K562 (cell line): Measurements from ENCODE around the gene ALOX12. TPM values are rescaled to one million over a fixed set of nuclear protein-coding genes. Genes with fewer than 3 reads are reported as not detected.

ENCODE experiments used
- ILK ChIP-seq: fragments of 450-650 bp; IDR thresholded peaks from 2 replicates; pipeline ENCODE4 v1.6.1; 2016; ENCODE audit warnings: missing genetic modification characterization, low read depth, mild to moderate bottlenecking, missing compliant biosample characterization, moderate library complexity, borderline replicate concordance
- MYBL2 ChIP-seq, 2 experiments: fragments of 450-650 bp in 1 of 2; sonication (generic) in 1 of 2; formaldehyde crosslinking in 1 of 2; IDR thresholded peaks; 2 replicates each; pipeline versions ENCODE4 v1.6.1 to v1.8.1; 2017 to 2022; ENCODE audit warnings: borderline replicate concordance in 1 of 2, inconsistent platforms in 1 of 2, low read depth in 1 of 2, mild to moderate bottlenecking in 1 of 2, missing genetic modification reagents in 1 of 2, moderate library complexity in 1 of 2
- NFE2L1 ChIP-seq: fragments of 450-650 bp; IDR thresholded peaks from 2 replicates; pipeline ENCODE4 v1.6.1; 2016; ENCODE audit warnings: missing genetic modification characterization, low read depth, mild to moderate bottlenecking, missing compliant biosample characterization, moderate library complexity, borderline replicate concordance
- PHTF2 ChIP-seq: fragments of 250-450 bp; sonication (Bioruptor Pico); IDR thresholded peaks from 2 replicates; pipeline ENCODE4 v1.5.0; 2021; ENCODE audit warnings: mild to moderate bottlenecking
- POLR2H ChIP-seq: IDR thresholded peaks from 2 replicates; pipeline ENCODE4 v1.6.1; 2016; ENCODE audit warnings: missing genetic modification characterization, low read depth, mild to moderate bottlenecking, control low read depth, missing compliant biosample characterization, moderate library complexity
- POLR3A ChIP-seq: IDR thresholded peaks from 2 replicates; pipeline ENCODE4 v1.6.1; 2011; ENCODE audit warnings: borderline replicate concordance, mild to moderate bottlenecking, moderate library complexity; ENCODE audit not compliant: insufficient read length, insufficient read depth; ENCODE audit errors: extremely low read depth
- RAD21 ChIP-seq, 2 experiments: fragments of 250-450 bp in 1 of 2; fragments of 450-650 bp in 1 of 2; sonication (Bioruptor Pico) in 1 of 2; formaldehyde crosslinking in 1 of 2; IDR thresholded peaks in 1 of 2; conservative IDR thresholded peaks in 1 of 2; 2 replicates each; pipeline versions ENCODE4 v1.4.0 to v1.8.0; 2020 to 2022; ENCODE audit warnings: mild to moderate bottlenecking in 2 of 2, moderate library complexity in 1 of 2
- SLC30A9 ChIP-seq: fragments of 250-450 bp; sonication (Bioruptor Pico); IDR thresholded peaks from 2 replicates; pipeline ENCODE4 v1.8.0; 2022; ENCODE audit warnings: mild to moderate bottlenecking, moderate library complexity
- ZNF12 ChIP-seq: sonication (generic); formaldehyde crosslinking; IDR thresholded peaks from 2 replicates; pipeline ENCODE4 v1.4.0; 2020; ENCODE audit warnings: mild to moderate bottlenecking, missing genetic modification reagents
- ZNF507 ChIP-seq: conservative IDR thresholded peaks from 2 replicates; pipeline ENCODE4 v1.6.1; 2017; ENCODE audit warnings: missing genetic modification characterization, missing compliant biosample characterization
- ZNF592 ChIP-seq: fragments of 450-650 bp; IDR thresholded peaks from 2 replicates; pipeline ENCODE4 v1.6.1; 2017; ENCODE audit warnings: antibody characterized with exemption, mild to moderate bottlenecking
- polyA plus RNA-seq, 8 experiments: library from polyadenylated mRNA; depleted of rRNA in 4 of 8; stranded (reverse) in 5 of 8; unstranded in 3 of 8; fragments of >200 nt; fragmentation: Nextera tagmentation in 2 of 8; fragmentation: Illumina TruSeq in 1 of 8; extraction: Ambion mirVana in 2 of 8; extraction: Trizol in 1 of 8; gene quantifications; 2 replicates each; pipeline versions ENCODE4 v1.2.1 to v1.2.3, GENCODE V29; 2011 to 2014; ENCODE audit warnings: inconsistent platforms in 1 of 8, missing spikeins in 1 of 8
- total RNA-seq, 7 experiments: library from RNA; depleted of rRNA in 6 of 7; stranded (reverse); fragments of >200 nt in 6 of 7; fragmentation: Illumina TruSeq in 2 of 7; extraction: Trizol in 2 of 7; gene quantifications; 2 replicates each; pipeline versions ENCODE4 v1.2.1 to v1.2.3, GENCODE V29; 2011 to 2021; ENCODE audit warnings: low replicate concordance in 1 of 7
- TF ChIP-seq, protein P1 (sequence below): fragments of 450-650 bp; formaldehyde crosslinking; IDR thresholded peaks from 2 replicates; pipeline ENCODE4 v1.4.0; 2020; ENCODE audit warnings: mild to moderate bottlenecking, mixed read lengths
- TF ChIP-seq, protein P2 (sequence below): sonication (generic); formaldehyde crosslinking; IDR thresholded peaks from 2 replicates; pipeline ENCODE4 v1.8.0; 2023; ENCODE audit warnings: missing genetic modification reagents, mild to moderate bottlenecking, borderline replicate concordance
- TF ChIP-seq, protein P3 (sequence below): sonication (generic); formaldehyde crosslinking; IDR thresholded peaks from 2 replicates; pipeline ENCODE4 v1.8.1; 2022; ENCODE audit warnings: missing genetic modification reagents

Gene ALOX12
- total and polyA plus RNA-seq, 9 of the 15 experiments (the other 6 are each of a cell fraction or from before 2014, with no cell fraction given), result 0.09 to 1.1 (median 0.47) TPM; not detected in 1

- TF ChIP-seq, protein P1, sequence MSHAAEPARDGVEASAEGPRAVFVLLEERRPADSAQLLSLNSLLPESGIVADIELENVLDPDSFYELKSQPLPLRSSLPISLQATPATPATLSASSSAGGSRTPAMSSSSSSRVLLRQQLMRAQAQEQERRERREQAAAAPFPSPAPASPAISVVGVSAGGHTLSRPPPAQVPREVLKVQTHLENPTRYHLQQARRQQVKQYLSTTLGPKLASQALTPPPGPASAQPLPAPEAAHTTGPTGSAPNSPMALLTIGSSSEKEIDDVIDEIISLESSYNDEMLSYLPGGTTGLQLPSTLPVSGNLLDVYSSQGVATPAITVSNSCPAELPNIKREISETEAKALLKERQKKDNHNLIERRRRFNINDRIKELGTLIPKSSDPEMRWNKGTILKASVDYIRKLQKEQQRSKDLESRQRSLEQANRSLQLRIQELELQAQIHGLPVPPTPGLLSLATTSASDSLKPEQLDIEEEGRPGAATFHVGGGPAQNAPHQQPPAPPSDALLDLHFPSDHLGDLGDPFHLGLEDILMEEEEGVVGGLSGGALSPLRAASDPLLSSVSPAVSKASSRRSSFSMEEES (CRISPR knock-in tag), result peak; percentile 47
- TF ChIP-seq ILK (tag) (peak; percentile 88), ZNF12 (CRISPR knock-in tag) (no peak), POLR3A (no peak), PHTF2 (CRISPR knock-in tag) (no peak; the same call in 1 of the 2 replicates), MYBL2 (IDR thresholded peaks at IDR 0.05; ENCODE audit: low read depth) (no peak), MYBL2 (CRISPR knock-in tag; IDR thresholded peaks at IDR 0.05; ENCODE audit: borderline replicate concordance) (no peak), POLR2H (tag) (peak; percentile 42; the same call in 1 of the 2 replicates), SLC30A9 (CRISPR knock-in tag) (no peak), ZNF507 (tag) (peak; percentile 56), ZNF592 (peak; percentile 98), RAD21 (CRISPR knock-in tag; conservative IDR thresholded peaks at IDR 0.05 in 1 of 2, IDR thresholded peaks at IDR 0.05 in 1 of 2) (no peak), NFE2L1 (tag) (no peak; the same call in 1 of the 2 replicates)
- TF ChIP-seq, protein P2, sequence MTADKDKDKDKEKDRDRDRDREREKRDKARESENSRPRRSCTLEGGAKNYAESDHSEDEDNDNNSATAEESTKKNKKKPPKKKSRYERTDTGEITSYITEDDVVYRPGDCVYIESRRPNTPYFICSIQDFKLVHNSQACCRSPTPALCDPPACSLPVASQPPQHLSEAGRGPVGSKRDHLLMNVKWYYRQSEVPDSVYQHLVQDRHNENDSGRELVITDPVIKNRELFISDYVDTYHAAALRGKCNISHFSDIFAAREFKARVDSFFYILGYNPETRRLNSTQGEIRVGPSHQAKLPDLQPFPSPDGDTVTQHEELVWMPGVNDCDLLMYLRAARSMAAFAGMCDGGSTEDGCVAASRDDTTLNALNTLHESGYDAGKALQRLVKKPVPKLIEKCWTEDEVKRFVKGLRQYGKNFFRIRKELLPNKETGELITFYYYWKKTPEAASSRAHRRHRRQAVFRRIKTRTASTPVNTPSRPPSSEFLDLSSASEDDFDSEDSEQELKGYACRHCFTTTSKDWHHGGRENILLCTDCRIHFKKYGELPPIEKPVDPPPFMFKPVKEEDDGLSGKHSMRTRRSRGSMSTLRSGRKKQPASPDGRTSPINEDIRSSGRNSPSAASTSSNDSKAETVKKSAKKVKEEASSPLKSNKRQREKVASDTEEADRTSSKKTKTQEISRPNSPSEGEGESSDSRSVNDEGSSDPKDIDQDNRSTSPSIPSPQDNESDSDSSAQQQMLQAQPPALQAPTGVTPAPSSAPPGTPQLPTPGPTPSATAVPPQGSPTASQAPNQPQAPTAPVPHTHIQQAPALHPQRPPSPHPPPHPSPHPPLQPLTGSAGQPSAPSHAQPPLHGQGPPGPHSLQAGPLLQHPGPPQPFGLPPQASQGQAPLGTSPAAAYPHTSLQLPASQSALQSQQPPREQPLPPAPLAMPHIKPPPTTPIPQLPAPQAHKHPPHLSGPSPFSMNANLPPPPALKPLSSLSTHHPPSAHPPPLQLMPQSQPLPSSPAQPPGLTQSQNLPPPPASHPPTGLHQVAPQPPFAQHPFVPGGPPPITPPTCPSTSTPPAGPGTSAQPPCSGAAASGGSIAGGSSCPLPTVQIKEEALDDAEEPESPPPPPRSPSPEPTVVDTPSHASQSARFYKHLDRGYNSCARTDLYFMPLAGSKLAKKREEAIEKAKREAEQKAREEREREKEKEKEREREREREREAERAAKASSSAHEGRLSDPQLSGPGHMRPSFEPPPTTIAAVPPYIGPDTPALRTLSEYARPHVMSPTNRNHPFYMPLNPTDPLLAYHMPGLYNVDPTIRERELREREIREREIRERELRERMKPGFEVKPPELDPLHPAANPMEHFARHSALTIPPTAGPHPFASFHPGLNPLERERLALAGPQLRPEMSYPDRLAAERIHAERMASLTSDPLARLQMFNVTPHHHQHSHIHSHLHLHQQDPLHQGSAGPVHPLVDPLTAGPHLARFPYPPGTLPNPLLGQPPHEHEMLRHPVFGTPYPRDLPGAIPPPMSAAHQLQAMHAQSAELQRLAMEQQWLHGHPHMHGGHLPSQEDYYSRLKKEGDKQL, result no peak
- TF ChIP-seq, protein P3, sequence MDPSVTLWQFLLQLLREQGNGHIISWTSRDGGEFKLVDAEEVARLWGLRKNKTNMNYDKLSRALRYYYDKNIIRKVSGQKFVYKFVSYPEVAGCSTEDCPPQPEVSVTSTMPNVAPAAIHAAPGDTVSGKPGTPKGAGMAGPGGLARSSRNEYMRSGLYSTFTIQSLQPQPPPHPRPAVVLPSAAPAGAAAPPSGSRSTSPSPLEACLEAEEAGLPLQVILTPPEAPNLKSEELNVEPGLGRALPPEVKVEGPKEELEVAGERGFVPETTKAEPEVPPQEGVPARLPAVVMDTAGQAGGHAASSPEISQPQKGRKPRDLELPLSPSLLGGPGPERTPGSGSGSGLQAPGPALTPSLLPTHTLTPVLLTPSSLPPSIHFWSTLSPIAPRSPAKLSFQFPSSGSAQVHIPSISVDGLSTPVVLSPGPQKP (CRISPR knock-in tag), result no peak
Observed at GRCh38 chr17:6947745-6948144, 48.1 kb upstream of the ALOX12 start (continued).
